SK-N-SH treated with all-trans-retinoic acid at 6 μM for 48 hours (cell line): Measurements from ENCODE around the gene PIGV.

Source experiments
- ATAC-seq: fragments of 200-7000 bp; cut with Tn5 transposase; 3 replicates; pipeline ENCODE4 v1.9.1; 2020; ENCODE audit warnings: mild to moderate bottlenecking, moderate library complexity
- BACH2 ChIP-seq: fragments of 250-450 bp; sonication (Bioruptor Pico); IDR thresholded peaks from 2 replicates; pipeline ENCODE4 v1.9.0; 2021; ENCODE audit warnings: mild to moderate bottlenecking, borderline replicate concordance
- CREB5 ChIP-seq: fragments of 250-450 bp; sonication (Bioruptor Pico); IDR thresholded peaks from 2 replicates; pipeline ENCODE4 v1.5.1; 2020; ENCODE audit warnings: low read depth, mild to moderate bottlenecking, moderate library complexity
- CSDC2 ChIP-seq: fragments of 250-450 bp; sonication (Bioruptor Pico); IDR thresholded peaks from 2 replicates; pipeline ENCODE4 v1.5.0; 2020; ENCODE audit warnings: mild to moderate bottlenecking, moderate library complexity
- CSRNP3 ChIP-seq: fragments of 250-450 bp; sonication (Bioruptor Pico); IDR thresholded peaks from 2 replicates; pipeline ENCODE4 v1.5.1; 2021; ENCODE audit warnings: mild to moderate bottlenecking, moderate library complexity
- ESRRG ChIP-seq: fragments of 250-450 bp; sonication (Bioruptor Pico); IDR thresholded peaks from 2 replicates; pipeline ENCODE4 v1.6.1; 2021; ENCODE audit warnings: mild to moderate bottlenecking
- GLIS3 ChIP-seq: fragments of 250-450 bp; sonication (Bioruptor Pico); IDR thresholded peaks from 2 replicates; pipeline ENCODE4 v1.5.0; 2020; ENCODE audit warnings: mild to moderate bottlenecking, moderate library complexity
- ISL1 ChIP-seq: fragments of 250-450 bp; sonication (Bioruptor Pico); IDR thresholded peaks from 2 replicates; pipeline ENCODE4 v2.1.2; 2022; ENCODE audit warnings: mild to moderate bottlenecking, moderate library complexity
- OSR1 ChIP-seq: fragments of 250-450 bp; sonication (Bioruptor Pico); IDR thresholded peaks from 2 replicates; pipeline ENCODE4 v1.8.0; 2022; ENCODE audit warnings: moderate library complexity, mild to moderate bottlenecking, inconsistent platforms
- PATZ1 ChIP-seq: fragments of 250-450 bp; sonication (Bioruptor Pico); IDR thresholded peaks from 2 replicates; pipeline ENCODE4 v1.8.0; 2020; ENCODE audit warnings: mild to moderate bottlenecking, moderate library complexity, borderline replicate concordance
- POU6F1 ChIP-seq: fragments of 250-450 bp; sonication (Bioruptor Pico); IDR thresholded peaks from 2 replicates; pipeline ENCODE4 v1.8.0; 2021; ENCODE audit warnings: low read depth, mild to moderate bottlenecking, moderate library complexity, borderline replicate concordance
- SNAI2 ChIP-seq: fragments of 250-450 bp; sonication (Bioruptor Pico); IDR thresholded peaks from 2 replicates; pipeline ENCODE4 v1.5.0; 2020; ENCODE audit warnings: mild to moderate bottlenecking, moderate library complexity
- TCF4 ChIP-seq: fragments of 250-450 bp; sonication (Bioruptor Pico); IDR thresholded peaks from 2 replicates; pipeline ENCODE4 v1.8.0; 2021; ENCODE audit warnings: mild to moderate bottlenecking, moderate library complexity, borderline replicate concordance
- TOX ChIP-seq: fragments of 250-450 bp; sonication (Bioruptor Pico); IDR thresholded peaks from 2 replicates; pipeline ENCODE4 v1.8.0; 2021; ENCODE audit warnings: mild to moderate bottlenecking, moderate library complexity, borderline replicate concordance
- TSHZ2 ChIP-seq: fragments of 250-450 bp; sonication (Bioruptor Pico); IDR thresholded peaks from 2 replicates; pipeline ENCODE4 v1.5.0; 2020; ENCODE audit warnings: mild to moderate bottlenecking, moderate library complexity
- ZC3H10 ChIP-seq: fragments of 250-450 bp; sonication (Bioruptor Pico); IDR thresholded peaks from 2 replicates; pipeline ENCODE4 v1.5.1; 2021; ENCODE audit warnings: mild to moderate bottlenecking, moderate library complexity
- ZFP3 ChIP-seq: fragments of 250-450 bp; sonication (Bioruptor Pico); IDR thresholded peaks from 2 replicates; pipeline ENCODE4 v1.5.0; 2020; ENCODE audit warnings: mild to moderate bottlenecking, moderate library complexity
- ZFP30 ChIP-seq: fragments of 450-650 bp; formaldehyde crosslinking; IDR thresholded peaks from 2 replicates; pipeline ENCODE4 v1.5.0; 2022; ENCODE audit warnings: mild to moderate bottlenecking, moderate library complexity
- ZNF565 ChIP-seq: fragments of 450-650 bp; formaldehyde crosslinking; conservative IDR thresholded peaks from 2 replicates; pipeline ENCODE4 v1.5.0; 2020; ENCODE audit warnings: low read depth, mild to moderate bottlenecking, moderate library complexity
- ZNF70 ChIP-seq: fragments of 450-650 bp; formaldehyde crosslinking; IDR thresholded peaks from 2 replicates; pipeline ENCODE4 v1.5.0; 2020; ENCODE audit warnings: mild to moderate bottlenecking, moderate library complexity
- ZNF8 ChIP-seq: fragments of 450-650 bp; formaldehyde crosslinking; IDR thresholded peaks from 2 replicates; pipeline ENCODE4 v1.5.0; 2020; ENCODE audit warnings: mild to moderate bottlenecking, moderate library complexity

The PIGV gene

GRCh38 chr1:26740952-26741351, 46.8 kb upstream of the PIGV start:
- TF ChIP-seq BACH2 (CRISPR knock-in tag) (no peak), ZNF565 (no peak), TOX (CRISPR knock-in tag) (no peak), ZC3H10 (no peak), ESRRG (CRISPR knock-in tag) (no peak), TSHZ2 (CRISPR knock-in tag) (no peak), ZFP3 (no peak)
- ATAC-seq = no peak

GRCh38 chr1:26743426-26744059, 44.2 kb upstream of the PIGV start:
- TF ChIP-seq ISL1 (no peak), POU6F1 (CRISPR knock-in tag) (no peak), TSHZ2 (CRISPR knock-in tag) (no peak), ZC3H10 (no peak), CSDC2 (CRISPR knock-in tag) (no peak), ZFP30 (no peak), BACH2 (CRISPR knock-in tag) (no peak), OSR1 (CRISPR knock-in tag) (no peak), SNAI2 (CRISPR knock-in tag) (no peak), CREB5 (no peak), TCF4 (CRISPR knock-in tag) (no peak), TOX (CRISPR knock-in tag) (no peak), ZNF70 (CRISPR knock-in tag) (no peak), ZFP3 (no peak; the same call in 1 of the 2 replicates), ZNF8 (CRISPR knock-in tag) (no peak), GLIS3 (CRISPR knock-in tag) (no peak), PATZ1 (CRISPR knock-in tag) (no peak), ESRRG (CRISPR knock-in tag) (no peak), CSRNP3 (no peak)
- ATAC-seq = no peak
